Measurements from ENCODE around the gene APPL2.
"Not testable (repeated sequence)": the region's sequence is repeated elsewhere in the genome, so short reads cannot be mapped to it uniquely, and the experiment has no call there.

Gene APPL2

GRCh38 chr12:105194947-105195346 lies 41.0 kb downstream of the APPL2 start:
- no peak for DNase-seq (ENCODE audit: low spot score)

GRCh38 chr12:105192624-105193225 lies 43.2 kb downstream of the APPL2 start:
- DNase-seq (ENCODE audit: low spot score) = no peak

GRCh38 chr12:105190530-105190929 lies 45.4 kb downstream of the APPL2 start:
- DNase-seq (ENCODE audit: low spot score) = no peak

DNA sequence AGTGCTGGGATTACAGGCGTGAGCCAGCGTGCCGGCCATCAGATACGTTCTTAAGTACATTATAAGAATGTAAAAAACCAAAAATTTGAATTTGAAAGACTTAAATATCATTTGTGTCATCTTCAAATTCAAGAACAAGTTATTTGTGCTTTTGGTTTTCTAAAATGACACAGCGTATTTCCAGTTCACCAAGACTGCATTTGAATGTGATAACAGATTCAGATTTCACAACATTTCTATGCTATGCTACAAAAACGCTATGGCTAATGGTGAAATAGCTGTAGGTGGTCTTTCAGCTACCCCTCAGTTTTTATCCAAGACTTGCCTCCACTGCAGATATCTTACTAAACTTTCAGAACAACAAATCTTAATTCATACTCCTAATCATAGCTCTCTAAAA lies 46.7 kb downstream of the APPL2 start:
- DNase-seq (ENCODE audit: low spot score) = no peak

DNA sequence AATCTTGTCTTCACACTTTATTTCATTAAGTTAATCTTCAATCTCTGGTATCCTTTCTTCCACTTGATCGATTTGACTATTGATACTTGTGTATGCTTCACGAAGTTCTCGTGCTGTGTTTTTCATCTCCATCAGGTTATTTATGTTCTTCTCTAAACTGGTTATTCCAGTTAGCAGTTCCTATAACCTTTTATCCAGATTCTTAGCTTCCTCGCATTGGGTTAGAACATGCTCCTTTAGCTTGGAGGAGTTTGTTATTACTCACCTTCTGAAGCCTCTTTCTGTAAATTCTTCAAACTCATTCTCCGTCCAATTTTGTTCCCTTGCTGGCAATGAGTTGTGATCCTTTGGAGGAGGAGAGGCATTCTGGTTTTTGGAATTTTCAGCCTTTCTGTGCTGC lies 52.0 kb downstream of the APPL2 start:
- not testable (repeated sequence) for DNase-seq (ENCODE audit: low spot score)

- DNase-seq (ENCODE audit: low spot score) = not testable (repeated sequence)
Measured at GRCh38 chr12:105183406-105183805, 52.6 kb downstream of the APPL2 start.

DNA sequence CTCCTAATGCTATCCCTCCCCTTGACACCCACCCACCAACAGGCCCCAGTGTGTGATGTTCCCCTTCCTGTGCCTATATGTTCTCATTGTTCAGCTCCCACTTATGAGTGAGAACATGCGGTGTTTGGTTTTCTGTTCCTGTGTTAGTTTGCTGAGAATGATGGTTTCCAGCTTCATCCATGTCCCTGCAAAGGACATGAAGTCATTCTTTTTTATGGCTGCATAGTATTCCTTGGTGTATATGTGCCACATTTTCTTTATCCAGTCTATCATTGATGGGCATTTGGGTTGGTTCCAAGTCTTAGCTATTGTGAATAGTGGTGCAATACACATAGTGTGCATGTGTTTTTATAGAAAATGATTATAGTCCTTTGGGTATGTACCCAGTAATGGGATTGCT lies 56.9 kb downstream of the APPL2 start:
- not testable (repeated sequence) for DNase-seq (ENCODE audit: low spot score)

GRCh38 chr12:105177208-105177607 lies 58.8 kb downstream of the APPL2 start:
- DNase-seq (ENCODE audit: low spot score) = no peak

DNA sequence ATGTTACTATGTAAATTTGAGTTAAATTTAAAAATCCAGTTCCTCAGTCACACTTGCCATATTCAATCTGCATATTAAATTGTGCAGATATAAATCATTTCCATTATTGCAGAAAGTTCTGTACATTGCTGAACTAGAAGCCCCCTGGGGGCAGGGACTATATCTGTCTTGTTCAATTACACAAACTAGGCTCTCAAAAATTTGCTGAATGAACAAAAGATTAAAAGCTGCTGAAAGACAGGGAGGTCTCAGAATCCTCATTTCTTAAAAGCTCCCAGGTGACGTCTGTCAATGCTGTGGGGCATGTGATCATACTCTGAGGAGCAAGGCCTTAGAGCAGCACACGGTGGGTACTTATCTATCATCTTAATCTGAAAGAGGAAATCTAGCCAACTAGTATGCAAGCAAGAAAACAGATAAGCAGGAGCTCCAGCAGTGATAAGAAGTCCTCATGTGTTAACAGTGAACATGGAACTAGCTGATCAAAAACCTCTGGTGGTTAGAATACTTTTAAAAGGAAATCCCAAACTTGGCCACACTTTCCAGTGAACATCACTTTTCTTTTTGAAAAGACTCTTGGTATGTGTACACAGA lies 60.5 kb downstream of the APPL2 start:
- no peak for DNase-seq (ENCODE audit: low spot score)

GRCh38 chr12:105171691-105172436 lies 64.1 kb downstream of the APPL2 start:
- DNase-seq (ENCODE audit: low spot score) = no peak

- DNase-seq (ENCODE audit: low spot score) = no peak
Measured at GRCh38 chr12:105170139-105170538, 65.8 kb downstream of the APPL2 start.

DNA sequence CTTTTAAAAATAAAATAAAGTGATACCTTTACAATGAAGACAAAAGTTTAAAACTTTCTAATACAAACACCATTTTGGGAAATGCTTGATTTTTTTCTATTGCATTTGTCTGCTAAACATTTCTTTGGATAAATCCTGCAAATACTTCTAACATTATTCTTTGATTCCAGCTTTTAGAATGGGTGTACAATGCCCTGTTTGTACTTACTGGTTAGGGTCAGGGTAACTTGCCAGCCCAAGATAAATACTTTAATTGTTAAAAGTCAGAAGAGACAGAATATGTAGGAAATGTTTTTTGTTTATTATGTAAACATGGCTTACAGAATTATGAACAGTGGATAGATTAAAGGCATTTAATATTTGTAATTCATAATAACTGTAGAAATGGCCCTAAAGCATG lies 68.0 kb downstream of the APPL2 start:
- no peak for DNase-seq (ENCODE audit: low spot score)

GRCh38 chr12:105167346-105167745 lies 68.6 kb downstream of the APPL2 start:
- DNase-seq (ENCODE audit: low spot score) = no peak

DNA sequence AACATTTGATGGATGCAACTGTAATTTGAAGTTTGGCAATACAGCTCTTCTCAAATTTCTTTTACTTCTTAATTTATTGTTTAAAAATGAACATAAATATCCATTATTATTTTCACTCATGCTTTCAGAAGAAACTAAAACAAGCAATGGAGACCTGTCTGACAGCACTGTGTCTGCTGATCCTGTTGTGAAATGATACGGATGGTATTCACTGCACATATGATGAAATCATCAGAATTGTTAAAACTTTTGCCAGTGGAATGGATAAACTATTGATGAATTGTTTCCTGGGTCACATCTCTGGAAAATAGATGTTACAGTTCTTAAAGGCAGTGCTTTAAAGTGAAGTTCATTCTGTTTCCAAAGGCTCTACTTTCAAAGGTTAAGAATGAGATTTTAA lies 69.2 kb downstream of the APPL2 start:
- no peak for DNase-seq (ENCODE audit: low spot score)

- no peak for DNase-seq (ENCODE audit: low spot score)
Measured at GRCh38 chr12:105164068-105164467, 71.9 kb downstream of the APPL2 start.

DNA sequence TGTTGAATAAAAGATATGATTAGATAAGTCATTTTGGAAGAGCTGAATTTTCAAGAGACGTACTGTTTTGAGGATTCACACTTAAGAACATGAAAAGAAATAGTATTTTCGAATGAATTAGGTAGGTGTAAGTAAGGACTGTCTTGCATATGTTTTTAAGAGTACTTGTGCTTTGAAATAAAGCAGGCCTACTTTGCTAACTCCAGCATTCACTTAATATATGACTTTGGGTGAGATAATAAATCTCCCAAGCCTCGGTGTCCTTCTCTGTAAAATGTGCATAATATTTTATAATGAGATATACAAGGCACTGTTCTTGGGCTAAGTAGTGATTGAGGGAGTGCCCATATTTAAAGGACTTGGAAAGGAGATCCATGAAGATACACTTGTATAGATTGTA lies 73.8 kb downstream of the APPL2 start:
- no peak for DNase-seq (ENCODE audit: low spot score)

DNA sequence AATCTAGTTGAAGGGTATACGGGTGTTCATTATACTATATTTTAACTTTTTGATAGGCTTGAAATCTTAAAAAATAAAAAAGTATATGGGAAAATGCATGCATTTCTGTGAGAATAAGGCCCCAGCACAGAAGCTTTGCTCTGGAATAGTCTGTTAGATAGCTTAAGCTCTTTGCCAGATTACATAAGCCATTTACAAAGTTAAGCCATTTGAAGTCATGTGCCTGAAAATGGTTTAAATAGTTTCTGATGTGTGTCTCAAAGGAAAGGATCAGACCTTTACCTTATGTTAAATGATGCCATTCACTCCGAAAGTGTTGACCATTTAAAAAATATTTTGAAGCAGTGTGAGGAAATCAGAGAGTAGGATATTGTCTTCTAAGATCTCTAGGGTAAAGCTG lies 77.1 kb downstream of the APPL2 start:
- no peak for DNase-seq (ENCODE audit: low spot score)

DNA sequence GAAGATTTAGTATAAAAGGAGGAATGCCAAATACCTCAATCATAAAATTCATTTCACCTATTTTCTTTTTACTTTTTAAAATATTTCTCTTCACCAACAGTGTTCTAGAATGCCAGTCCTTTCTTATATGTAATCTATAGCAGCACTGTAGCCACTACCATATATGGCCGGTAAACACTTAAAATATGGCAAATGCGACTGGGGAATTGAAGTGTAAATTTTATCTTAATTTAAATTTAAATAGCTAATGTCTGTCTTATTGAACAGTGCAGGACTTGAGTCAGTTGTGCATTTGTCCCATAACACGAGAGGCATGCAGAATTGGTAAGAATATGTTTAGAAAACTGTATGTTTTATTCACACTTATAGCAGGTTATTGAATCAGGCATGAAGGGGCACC lies 78.4 kb downstream of the APPL2 start:
- no peak for DNase-seq (ENCODE audit: low spot score)

- DNase-seq (ENCODE audit: low spot score) = no peak
Measured at GRCh38 chr12:105156260-105156659, 79.7 kb downstream of the APPL2 start.

DNA sequence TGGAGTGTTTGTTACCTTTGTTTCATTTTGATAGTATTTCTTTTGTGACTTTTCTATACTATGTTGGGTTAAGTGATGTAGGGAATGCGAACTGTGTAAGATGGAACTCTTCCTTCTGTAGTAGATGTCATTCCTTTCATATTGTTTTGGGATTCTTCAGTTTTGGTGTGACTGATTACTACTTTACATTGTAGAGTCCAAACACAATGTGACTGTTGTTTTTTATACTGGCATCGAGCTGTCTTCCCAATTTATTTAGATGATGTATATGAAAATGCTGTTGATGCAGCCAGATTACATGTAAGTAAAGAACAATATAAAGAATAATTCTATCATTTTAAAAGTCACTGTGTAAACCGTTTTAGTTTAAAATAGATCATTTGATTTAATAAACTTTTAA lies 93.7 kb downstream of the APPL2 start:
- no peak for DNase-seq (ENCODE audit: low spot score)

DNA sequence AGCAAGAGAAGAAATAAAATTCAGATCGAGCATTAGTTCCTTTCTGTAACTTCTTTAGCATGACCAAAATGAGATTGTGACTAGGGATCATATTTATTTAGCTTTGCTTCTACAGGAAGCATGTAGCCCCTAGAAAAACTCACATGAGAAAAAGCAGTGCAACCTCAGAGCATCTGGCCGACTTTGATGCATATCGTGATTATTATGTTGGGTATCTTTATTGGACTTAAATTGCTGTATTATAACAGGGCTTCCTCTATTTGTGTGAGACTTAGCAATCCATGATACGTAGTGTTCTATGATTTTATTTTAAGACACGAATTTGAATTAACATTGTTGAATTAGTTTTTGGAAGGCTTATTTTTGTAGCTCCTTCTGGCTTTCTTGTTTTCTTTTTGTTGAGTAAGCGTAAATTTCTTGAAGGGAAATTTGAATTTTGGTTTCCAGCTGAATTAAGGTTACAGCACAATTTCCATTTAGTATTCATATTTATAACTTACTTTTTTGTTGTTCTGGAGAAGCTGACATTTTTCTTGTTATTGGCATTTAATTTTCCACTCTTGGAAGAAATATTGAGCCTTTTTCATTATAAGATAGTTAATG lies 94.6 kb downstream of the APPL2 start:
- no peak for DNase-seq (ENCODE audit: low spot score)

DNA sequence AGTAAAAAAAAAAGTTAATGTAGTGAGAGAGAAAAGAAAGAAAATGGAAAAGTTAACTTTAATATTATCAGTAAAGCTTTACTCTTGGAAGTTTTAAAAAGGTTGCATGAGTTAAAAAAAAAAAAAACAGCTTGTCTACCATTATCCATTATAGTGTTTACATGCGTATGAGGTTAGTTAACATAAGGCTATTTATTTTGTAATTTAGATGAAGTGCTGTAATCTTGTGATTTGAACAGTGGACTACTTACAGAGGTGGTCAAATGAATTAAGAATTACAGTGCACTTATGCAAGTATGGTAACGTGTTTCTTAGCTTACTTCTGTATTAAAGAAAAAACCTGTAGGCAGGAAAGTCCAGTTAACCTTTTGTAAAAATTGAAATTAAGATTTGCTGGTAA lies 97.7 kb downstream of the APPL2 start:
- no peak for DNase-seq (ENCODE audit: low spot score)

Measured in D341Med (cell line).